ENCODE results near the gene NUP205.

The NUP205 gene

DNA sequence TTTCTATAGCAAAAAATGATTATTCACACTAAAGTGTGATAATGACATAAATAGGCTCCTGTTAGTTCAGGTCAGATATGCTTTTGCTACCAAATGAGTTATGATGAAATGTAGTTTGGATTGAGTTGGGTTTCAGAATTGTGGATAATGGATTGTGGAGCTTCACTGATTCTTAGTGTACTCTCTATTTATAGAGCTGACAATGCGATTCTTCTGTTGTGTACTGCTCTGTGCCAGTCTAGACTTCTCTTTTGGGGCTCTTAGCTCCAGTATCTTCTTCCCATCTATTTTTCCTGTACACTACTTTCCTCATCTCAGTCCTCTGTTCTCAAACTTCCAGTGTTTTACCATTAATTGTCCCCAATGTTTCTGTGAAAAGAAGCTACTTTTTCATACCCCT, 112.1 kb downstream of the NUP205 start:
- 86 to 100% methylated on average over 1 of the region's 1 CpG for WGBS, 2 experiments (ENCODE audit: insufficient coverage in 2 of 2)
- peaks cover 13% of the 10 kb centered on the region for H3K4me1 ChIP-seq (ENCODE audit: control insufficient read depth, insufficient read depth, low read length, poor library complexity, severe bottlenecking)
- H3K36me3 ChIP-seq (ENCODE audit: control insufficient read depth, insufficient read depth, low read length), result peaks cover 36% of the 10 kb centered on the region
- peaks cover 9% of the 10 kb centered on the region for H3K9me3 ChIP-seq (ENCODE audit: control insufficient read depth, low read length)
- H3K27ac ChIP-seq (ENCODE audit: low read depth, low read length, severe bottlenecking), result peak overlapping the region; percentile 24
- no peak overlapping the region for H3K4me3 ChIP-seq (ENCODE audit: extremely low read depth, insufficient read depth, low read length, poor library complexity, severe bottlenecking)

DNA sequence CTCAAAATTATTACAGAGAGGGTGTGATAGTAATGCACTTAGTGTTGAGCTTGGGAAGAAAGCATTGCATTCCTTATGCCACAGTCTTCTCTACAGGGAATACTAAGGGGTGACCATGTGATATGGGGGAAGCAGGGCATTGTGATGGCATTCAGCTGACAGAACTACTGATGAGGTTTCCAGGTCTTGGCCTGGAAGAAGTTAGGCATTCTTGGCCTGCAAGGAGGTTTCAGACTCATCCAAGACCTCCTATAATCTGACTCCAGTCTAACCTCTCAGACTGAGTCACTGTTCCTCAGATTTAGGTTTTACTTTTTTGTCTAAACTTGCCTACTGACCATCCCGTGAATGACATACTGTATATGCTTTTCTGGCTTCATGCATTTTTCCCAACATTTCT, 112.5 kb downstream of the NUP205 start:
- peaks cover 9% of the 10 kb centered on the region for H3K9me3 ChIP-seq (ENCODE audit: control insufficient read depth, low read length)
- H3K4me3 ChIP-seq (ENCODE audit: extremely low read depth, insufficient read depth, low read length, poor library complexity, severe bottlenecking), result no peak overlapping the region
- WGBS, 2 experiments (ENCODE audit: insufficient coverage in 2 of 2), result no CpG with 5 or more reads among the region's 1 CpG
- H3K27ac ChIP-seq (ENCODE audit: low read depth, low read length, severe bottlenecking), result peak overlapping the region; percentile 24
- peaks cover 40% of the 10 kb centered on the region for H3K36me3 ChIP-seq (ENCODE audit: control insufficient read depth, insufficient read depth, low read length)
- H3K4me1 ChIP-seq (ENCODE audit: control insufficient read depth, insufficient read depth, low read length, poor library complexity, severe bottlenecking), result peaks cover 13% of the 10 kb centered on the region

DNA sequence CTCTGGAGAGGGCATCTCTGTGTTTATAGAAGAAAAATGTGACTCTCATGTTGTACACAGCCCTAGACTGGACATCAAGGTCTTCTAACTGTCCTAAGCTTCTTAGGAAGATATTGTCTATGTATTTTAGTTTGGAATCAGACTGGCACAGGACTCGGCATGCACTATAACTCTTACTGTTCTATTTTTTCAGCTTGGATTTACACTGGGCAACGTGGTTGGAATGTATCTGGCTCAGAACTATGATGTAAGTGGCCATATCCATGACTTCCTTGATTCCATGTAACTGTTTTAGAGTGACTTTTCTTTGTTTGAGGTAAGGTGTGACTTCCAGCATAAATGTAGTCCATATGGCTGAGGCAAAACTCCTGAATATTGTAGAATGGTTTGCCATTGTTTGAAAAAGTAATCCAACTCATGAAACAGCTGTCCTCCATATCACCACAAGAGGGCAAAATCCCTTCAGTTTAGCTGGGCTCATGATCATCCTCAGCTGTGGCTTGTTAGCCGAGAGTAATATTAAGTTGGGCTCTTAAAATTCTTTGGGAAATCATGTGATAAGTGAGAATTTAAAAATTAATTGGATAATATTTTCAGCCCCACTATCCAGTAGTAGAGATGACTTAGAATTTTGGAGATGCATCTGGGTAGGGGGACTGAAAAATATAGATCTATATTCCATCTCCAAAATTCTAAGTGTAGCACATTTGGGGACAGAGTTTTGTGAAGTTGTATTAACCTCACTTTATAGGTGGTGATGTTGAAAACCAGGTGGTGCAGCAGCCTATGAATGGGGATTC, 115.0 kb downstream of the NUP205 start:
- peaks cover 9% of the 10 kb centered on the region for H3K9me3 ChIP-seq (ENCODE audit: control insufficient read depth, low read length)
- no peak overlapping the region for H3K4me3 ChIP-seq (ENCODE audit: extremely low read depth, insufficient read depth, low read length, poor library complexity, severe bottlenecking)
- 87 to 100% methylated on average over 1 to 2 of the region's 3 CpGs for WGBS, 2 experiments (ENCODE audit: insufficient coverage in 2 of 2)
- peaks cover 54% of the 10 kb centered on the region for H3K36me3 ChIP-seq (ENCODE audit: control insufficient read depth, insufficient read depth, low read length)
- H3K27ac ChIP-seq (ENCODE audit: low read depth, low read length, severe bottlenecking), result no peak overlapping the region
- peaks cover 13% of the 10 kb centered on the region for H3K4me1 ChIP-seq (ENCODE audit: control insufficient read depth, insufficient read depth, low read length, poor library complexity, severe bottlenecking)

DNA sequence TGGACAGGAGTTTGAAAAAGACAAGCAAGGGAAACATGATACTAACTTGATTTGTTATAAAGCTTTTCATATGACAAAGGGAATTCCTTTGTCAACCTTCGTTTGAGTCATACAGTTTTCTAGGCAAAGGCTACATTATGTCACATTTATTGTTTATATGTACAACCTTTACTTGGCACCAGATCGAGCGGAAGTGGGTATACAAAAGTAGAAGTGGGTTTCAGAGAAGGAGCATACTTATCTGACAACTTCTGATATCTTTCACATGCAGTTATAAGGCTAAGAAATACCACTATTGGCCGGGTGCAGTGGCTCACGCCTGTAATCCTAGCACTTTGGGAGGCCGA, 115.6 kb downstream of the NUP205 start:
- Histone ChIP-seq H3K4me1 (ENCODE audit: control insufficient read depth, insufficient read depth, low read length, poor library complexity, severe bottlenecking) (peaks cover 13% of the 10 kb centered on the region), H3K4me3 (ENCODE audit: extremely low read depth, insufficient read depth, low read length, poor library complexity, severe bottlenecking) (no peak overlapping the region), H3K36me3 (ENCODE audit: control insufficient read depth, insufficient read depth, low read length) (peaks cover 55% of the 10 kb centered on the region), H3K9me3 (ENCODE audit: control insufficient read depth, low read length) (peaks cover 7% of the 10 kb centered on the region), H3K27ac (ENCODE audit: low read depth, low read length, severe bottlenecking) (no peak overlapping the region)
- WGBS, 2 experiments (ENCODE audit: insufficient coverage in 2 of 2), result 89 to 95% methylated on average over 3 of the region's 6 CpGs

DNA sequence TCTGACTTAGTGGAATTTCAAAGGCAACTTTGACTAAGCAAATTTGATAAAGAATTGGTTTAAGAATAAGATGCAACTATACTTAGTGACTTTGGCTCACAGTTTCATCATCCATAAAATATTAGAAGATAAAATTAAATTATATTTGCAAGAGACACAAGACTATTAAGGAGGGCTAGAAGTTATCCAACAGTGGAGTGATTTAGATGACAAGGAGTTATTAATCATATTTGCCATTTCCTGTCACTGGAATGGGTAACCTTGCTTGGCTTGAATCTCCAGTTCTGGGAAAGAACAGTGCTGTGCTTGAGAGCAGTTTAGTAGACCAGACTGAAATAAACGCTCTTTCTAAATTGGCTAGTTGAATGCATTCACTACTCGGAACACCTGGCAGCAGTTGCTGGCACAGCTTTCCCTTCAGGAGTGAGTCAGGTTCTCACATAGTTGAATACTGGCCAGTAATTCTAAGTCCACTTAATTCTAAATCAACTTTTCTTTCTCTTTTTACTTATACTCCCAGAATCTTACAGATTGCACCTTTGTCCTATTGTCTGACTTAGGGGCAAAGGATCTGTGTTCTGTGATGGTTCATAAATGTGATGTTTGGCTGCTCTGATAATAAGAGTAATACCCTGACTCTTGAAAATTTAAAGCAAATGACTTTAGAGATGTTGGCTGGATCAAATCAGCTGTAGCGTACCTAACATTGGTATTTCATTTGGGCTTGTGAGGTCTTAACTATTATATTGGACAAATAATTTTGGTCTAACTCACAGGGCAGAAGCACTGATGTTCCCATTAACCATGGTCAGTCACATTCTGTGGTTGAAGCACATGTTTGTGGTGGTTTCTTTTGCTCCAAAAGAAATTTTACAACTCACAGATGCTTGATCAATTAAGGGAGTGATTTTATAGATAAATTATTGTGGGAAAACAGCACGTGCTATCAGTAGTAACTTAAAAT, 121.2 kb downstream of the NUP205 start:
- H3K27ac ChIP-seq (ENCODE audit: low read depth, low read length, severe bottlenecking), result no peak overlapping the region
- no peak overlapping the region for H3K4me3 ChIP-seq (ENCODE audit: extremely low read depth, insufficient read depth, low read length, poor library complexity, severe bottlenecking)
- WGBS, 2 experiments (ENCODE audit: insufficient coverage in 2 of 2), result 90 to 100% methylated on average over 3 of the region's 4 CpGs
- H3K36me3 ChIP-seq (ENCODE audit: control insufficient read depth, insufficient read depth, low read length), result peaks cover 66% of the 10 kb centered on the region
- H3K9me3 ChIP-seq (ENCODE audit: control insufficient read depth, low read length), result no peaks in the 10 kb centered on the region
- H3K4me1 ChIP-seq (ENCODE audit: control insufficient read depth, insufficient read depth, low read length, poor library complexity, severe bottlenecking), result peaks cover 13% of the 10 kb centered on the region

DNA sequence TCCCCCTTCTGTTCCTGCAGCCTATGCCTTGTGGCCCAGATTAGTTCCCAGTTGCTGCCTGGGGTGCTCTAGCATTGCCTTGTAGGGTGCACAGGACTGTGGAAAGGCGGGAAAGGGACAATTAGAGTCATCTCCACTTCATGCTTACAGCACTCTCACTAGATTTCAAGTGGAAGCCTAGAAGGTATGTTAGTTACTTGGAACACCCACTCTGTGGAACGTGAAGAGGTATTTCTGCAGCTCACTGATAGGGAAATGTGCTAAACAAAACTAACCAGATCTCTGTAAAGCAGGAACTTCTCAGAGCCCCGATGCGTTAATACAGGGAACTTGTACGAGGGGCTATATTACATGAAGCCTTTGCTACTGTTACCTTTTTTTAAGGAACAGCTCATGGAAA, 124.0 kb downstream of the NUP205 start:
- Histone ChIP-seq H3K4me3 (ENCODE audit: extremely low read depth, insufficient read depth, low read length, poor library complexity, severe bottlenecking) (no peak overlapping the region), H3K36me3 (ENCODE audit: control insufficient read depth, insufficient read depth, low read length) (peaks cover 39% of the 10 kb centered on the region), H3K27ac (ENCODE audit: low read depth, low read length, severe bottlenecking) (no peak overlapping the region), H3K4me1 (ENCODE audit: control insufficient read depth, insufficient read depth, low read length, poor library complexity, severe bottlenecking) (peaks cover 32% of the 10 kb centered on the region), H3K9me3 (ENCODE audit: control insufficient read depth, low read length) (no peaks in the 10 kb centered on the region)
- 59 to 80% methylated on average over 3 to 5 of the region's 5 CpGs for WGBS, 2 experiments (ENCODE audit: insufficient coverage in 2 of 2)

DNA sequence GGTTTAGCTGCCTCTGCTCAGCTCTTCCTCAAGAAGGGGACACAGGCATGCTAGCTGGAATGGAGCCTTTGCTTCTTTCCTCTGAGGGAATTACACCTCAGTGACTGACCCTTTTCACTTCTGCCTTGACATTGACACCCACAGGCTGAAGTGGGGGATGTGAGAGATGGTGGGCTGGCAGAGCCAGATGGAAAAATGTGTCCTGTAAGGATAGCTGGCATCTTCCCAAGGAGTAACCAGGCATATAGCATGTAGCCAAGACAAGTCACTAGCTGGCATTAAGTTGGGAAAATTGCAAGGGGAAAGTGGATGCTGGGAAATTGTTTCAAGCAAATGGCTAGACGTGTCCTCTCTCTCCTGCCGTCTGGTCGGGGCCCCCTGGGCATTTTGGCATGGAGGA, 124.5 kb downstream of the NUP205 start:
- H3K4me3 ChIP-seq (ENCODE audit: extremely low read depth, insufficient read depth, low read length, poor library complexity, severe bottlenecking), result no peak overlapping the region
- peaks cover 32% of the 10 kb centered on the region for H3K4me1 ChIP-seq (ENCODE audit: control insufficient read depth, insufficient read depth, low read length, poor library complexity, severe bottlenecking)
- peaks cover 41% of the 10 kb centered on the region for H3K36me3 ChIP-seq (ENCODE audit: control insufficient read depth, insufficient read depth, low read length)
- 91 to 100% methylated on average over 1 to 3 of the region's 3 CpGs for WGBS, 2 experiments (ENCODE audit: insufficient coverage in 2 of 2)
- H3K9me3 ChIP-seq (ENCODE audit: control insufficient read depth, low read length), result no peaks in the 10 kb centered on the region
- H3K27ac ChIP-seq (ENCODE audit: low read depth, low read length, severe bottlenecking), result no peak overlapping the region

DNA sequence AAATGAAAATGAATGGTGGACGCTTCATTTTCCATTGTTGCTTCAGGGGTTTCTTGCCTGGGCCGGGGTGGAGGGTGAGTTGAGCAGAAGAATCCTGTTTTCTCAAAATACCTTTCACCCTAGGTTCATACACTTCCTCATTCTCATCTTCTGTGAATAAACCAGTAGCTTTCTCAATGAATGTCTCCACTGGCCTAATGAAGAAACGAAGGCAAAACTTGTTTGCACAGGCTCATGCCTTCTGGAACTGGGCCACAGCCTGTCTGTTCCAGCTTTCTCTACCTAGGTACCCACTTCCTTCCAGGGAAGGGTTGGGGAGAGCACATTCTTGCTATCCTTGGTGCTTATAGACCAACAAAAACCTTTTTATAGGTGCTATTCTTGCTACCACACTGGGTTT, 125.9 kb downstream of the NUP205 start:
- 100% methylated on average over 1 of the region's 3 CpGs; no CpG with 5 or more reads in 1 of the 2 experiments for WGBS, 2 experiments (ENCODE audit: insufficient coverage in 2 of 2)
- peaks cover 32% of the 10 kb centered on the region for H3K4me1 ChIP-seq (ENCODE audit: control insufficient read depth, insufficient read depth, low read length, poor library complexity, severe bottlenecking)
- H3K36me3 ChIP-seq (ENCODE audit: control insufficient read depth, insufficient read depth, low read length), result peaks cover 36% of the 10 kb centered on the region
- H3K9me3 ChIP-seq (ENCODE audit: control insufficient read depth, low read length), result no peaks in the 10 kb centered on the region
- no peak overlapping the region for H3K4me3 ChIP-seq (ENCODE audit: extremely low read depth, insufficient read depth, low read length, poor library complexity, severe bottlenecking)
- peak overlapping the region; percentile 59 for H3K27ac ChIP-seq (ENCODE audit: low read depth, low read length, severe bottlenecking)

DNA sequence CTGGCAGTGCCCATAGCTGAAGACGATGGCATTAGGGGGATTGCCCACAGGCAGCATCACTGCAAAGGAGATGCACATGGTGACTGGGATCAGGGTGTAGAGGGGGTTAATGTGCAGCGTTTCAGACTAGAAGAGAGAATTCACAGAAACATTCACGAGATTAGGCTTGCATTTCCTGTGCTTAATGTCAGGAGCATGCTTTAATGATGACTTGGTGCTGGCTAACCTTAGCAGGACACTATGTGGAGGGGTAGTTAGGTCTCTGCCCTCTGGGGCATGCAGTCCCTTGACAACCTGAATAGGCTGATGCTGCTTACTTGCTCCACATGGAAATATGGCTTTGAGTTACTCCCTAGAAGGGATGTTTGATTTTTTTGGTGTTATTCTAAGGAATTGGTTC, 126.4 kb downstream of the NUP205 start:
- Histone ChIP-seq H3K9me3 (ENCODE audit: control insufficient read depth, low read length) (no peaks in the 10 kb centered on the region), H3K27ac (ENCODE audit: low read depth, low read length, severe bottlenecking) (peak overlapping the region; percentile 59), H3K4me3 (ENCODE audit: extremely low read depth, insufficient read depth, low read length, poor library complexity, severe bottlenecking) (no peak overlapping the region), H3K36me3 (ENCODE audit: control insufficient read depth, insufficient read depth, low read length) (peaks cover 35% of the 10 kb centered on the region), H3K4me1 (ENCODE audit: control insufficient read depth, insufficient read depth, low read length, poor library complexity, severe bottlenecking) (peaks cover 32% of the 10 kb centered on the region)
- WGBS, 2 experiments (ENCODE audit: insufficient coverage in 2 of 2), result 55 to 75% methylated on average over 2 to 3 of the region's 3 CpGs

DNA sequence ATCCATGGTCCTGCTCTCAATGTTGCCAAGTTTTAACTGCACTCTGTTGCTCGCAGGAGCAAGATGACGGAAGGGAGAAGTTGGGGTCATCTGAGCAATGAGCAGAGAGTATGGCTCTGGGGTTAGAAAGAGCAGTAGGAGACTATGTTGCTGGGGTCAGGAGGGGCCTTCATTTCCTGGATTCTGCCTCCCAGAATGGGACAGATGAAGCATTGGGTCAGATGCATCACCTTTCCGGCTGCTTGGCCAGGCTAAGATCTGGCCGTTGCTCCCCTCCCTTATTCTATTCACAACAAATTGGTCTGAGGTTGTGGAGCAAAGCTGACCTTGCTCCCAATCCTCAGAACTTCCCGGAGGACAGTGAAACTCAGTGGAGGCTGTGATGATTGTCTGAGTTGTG, 127.0 kb downstream of the NUP205 start:
- H3K27ac ChIP-seq (ENCODE audit: low read depth, low read length, severe bottlenecking), result peak overlapping the region; percentile 53

More for the DNA sequence above, 127.0 kb downstream of the NUP205 start:
- Histone ChIP-seq H3K36me3 (ENCODE audit: control insufficient read depth, insufficient read depth, low read length) (peaks cover 34% of the 10 kb centered on the region), H3K9me3 (ENCODE audit: control insufficient read depth, low read length) (no peaks in the 10 kb centered on the region), H3K4me3 (ENCODE audit: extremely low read depth, insufficient read depth, low read length, poor library complexity, severe bottlenecking) (no peak overlapping the region), H3K4me1 (ENCODE audit: control insufficient read depth, insufficient read depth, low read length, poor library complexity, severe bottlenecking) (peaks cover 32% of the 10 kb centered on the region)
- 90 to 96% methylated on average over 2 to 4 of the region's 5 CpGs for WGBS, 2 experiments (ENCODE audit: insufficient coverage in 2 of 2)

Measured in mesodermal cell (in vitro differentiated cells).